ENCODE measurements around the gene DYSF.

Gene DYSF

GRCh38 chr2:71609029-71609428 is 155.7 kb downstream of the DYSF start:
- TF ChIP-seq CTCF (IDR thresholded peaks at IDR 0.05) = no peak

- TF ChIP-seq CTCF (IDR thresholded peaks at IDR 0.05) = no peak
Measured at GRCh38 chr2:71609441-71609840, 156.1 kb downstream of the DYSF start.

- peak; percentile 22; the same call in 1 of the 2 replicates for TF ChIP-seq CTCF (IDR thresholded peaks at IDR 0.05)
Measured at GRCh38 chr2:71609958-71610357, 156.6 kb downstream of the DYSF start.

- TF ChIP-seq CTCF (IDR thresholded peaks at IDR 0.05) = no peak
Measured at GRCh38 chr2:71610671-71611070, 157.3 kb downstream of the DYSF start.

GRCh38 chr2:71611247-71611646 is 157.9 kb downstream of the DYSF start:
- TF ChIP-seq CTCF (IDR thresholded peaks at IDR 0.05) = no peak

- TF ChIP-seq CTCF (IDR thresholded peaks at IDR 0.05) = no peak
Measured at GRCh38 chr2:71611781-71612527, 158.6 kb downstream of the DYSF start.

- TF ChIP-seq CTCF (IDR thresholded peaks at IDR 0.05) = no peak
Measured at GRCh38 chr2:71612581-71613402, 159.4 kb downstream of the DYSF start.
